NCI-H1048 (cell line): ENCODE results near the gene OR8G1.
"Not testable (repeated sequence)": the region's sequence is repeated elsewhere in the genome, so short reads cannot be mapped to it uniquely, and the experiment has no call there.

Source experiments
- DNase-seq: peaks from one replicate; lab custom pipeline; 2025; lab: John Stamatoyannopoulos, UW

OR8G1 gene

GRCh38 chr11:124238512-124238911, 2.4 kb upstream of the OR8G1 start:
- no peak for DNase-seq

GRCh38 chr11:124249869-124250268, 9.0 kb downstream of the OR8G1 start:
- not testable (repeated sequence) for DNase-seq

DNA sequence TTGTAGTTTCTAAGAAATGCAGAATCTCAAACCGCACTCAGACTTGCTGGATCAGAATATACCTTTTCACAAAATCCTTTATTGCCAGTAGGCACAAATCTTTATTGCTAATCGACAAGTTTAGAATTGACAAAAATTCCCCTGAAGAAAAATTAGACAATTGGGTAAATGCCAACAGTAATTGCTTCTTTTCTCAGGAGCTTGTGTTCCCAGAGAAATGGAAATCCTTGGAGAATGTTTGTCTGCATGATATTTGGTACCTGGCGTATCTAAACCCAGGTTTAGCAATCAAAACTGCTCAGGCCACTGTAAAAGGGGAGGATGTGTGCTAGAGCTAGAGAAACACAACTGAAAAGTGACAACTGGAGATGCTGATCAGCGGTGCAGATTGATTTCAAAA, 15.2 kb downstream of the OR8G1 start, which contains the start of gene OR8G5:
Gene OR8G5, plus strand, starts transcription at position 301 of the 400 bp plus-strand sequence. CDS start 8,556 bp downstream, outside the sequence.
- no peak for DNase-seq

DNA sequence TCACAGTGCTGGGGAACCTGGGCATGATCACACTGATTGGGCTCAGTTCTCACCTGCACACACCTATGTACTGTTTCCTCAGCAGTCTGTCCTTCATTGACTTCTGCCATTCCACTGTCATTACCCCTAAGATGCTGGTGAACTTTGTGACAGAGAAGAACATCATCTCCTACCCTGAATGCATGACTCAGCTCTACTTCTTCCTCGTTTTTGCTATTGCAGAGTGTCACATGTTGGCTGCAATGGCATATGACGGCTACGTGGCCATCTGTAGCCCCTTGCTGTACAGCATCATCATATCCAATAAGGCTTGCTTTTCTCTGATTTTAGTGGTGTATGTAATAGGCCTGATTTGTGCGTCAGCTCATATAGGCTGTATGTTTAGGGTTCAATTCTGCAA, 24.1 kb downstream of the OR8G1 start:
- not testable (repeated sequence) for DNase-seq

DNA sequence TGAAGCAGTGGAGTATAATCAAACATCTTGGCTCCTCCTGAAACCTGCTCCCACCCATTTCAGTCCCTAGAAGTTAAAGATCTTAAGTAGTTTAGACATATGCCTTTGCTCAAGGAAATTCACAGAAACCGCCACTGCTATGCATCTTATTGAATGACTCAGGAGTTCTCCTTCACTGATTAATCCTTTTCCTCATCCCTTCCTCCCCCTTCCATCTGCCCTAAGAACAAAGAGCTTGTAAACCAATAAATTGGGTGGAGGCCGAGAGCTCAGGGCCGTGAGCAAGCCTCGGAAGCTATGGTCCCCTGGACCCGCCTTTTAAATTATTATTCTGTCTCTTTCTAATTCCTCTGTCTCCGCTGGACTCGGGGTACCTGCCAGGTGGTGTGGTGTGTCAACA, 30.0 kb downstream of the OR8G1 start:
- DNase-seq, result not testable (repeated sequence)

DNA sequence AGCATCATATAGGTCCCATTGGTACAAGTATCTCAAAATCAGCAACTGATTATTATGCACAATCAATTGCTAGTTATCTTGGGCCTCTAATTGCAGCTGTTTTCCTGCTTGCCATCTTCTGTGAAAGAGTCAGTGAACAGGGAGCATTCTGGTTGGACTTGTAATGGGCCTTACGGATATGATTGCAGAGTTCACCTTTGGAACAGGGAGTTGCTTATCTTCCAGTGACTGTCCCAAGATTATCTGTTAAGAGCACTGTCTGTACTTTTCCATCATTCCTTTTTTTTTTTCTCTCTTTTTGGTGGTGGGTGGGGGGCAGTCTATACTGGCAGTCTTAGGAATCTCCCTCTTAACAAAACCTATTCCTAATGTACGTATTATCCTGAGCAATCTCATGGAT, 33.1 kb downstream of the OR8G1 start:
- DNase-seq, result no peak

DNA sequence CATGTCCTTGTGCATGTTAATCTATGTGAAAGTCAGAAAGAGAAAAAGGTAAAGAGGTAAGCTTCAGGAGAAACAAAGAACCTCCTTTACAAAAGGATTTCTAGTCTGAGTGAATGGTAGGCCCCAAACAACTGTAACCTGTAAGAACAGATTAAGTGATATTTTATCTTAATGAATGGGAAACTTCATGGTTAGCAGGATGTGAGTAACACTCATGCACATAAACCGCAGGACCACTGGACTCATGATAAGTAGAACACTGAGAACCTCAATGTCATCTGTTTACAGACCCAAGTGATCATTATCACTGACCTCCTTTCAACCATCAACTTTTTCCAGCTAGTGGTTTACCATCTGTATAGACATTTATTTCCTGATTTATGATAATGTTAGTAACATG, 35.2 kb downstream of the OR8G1 start:
- no peak for DNase-seq

GRCh38 chr11:124277207-124277606, 36.3 kb downstream of the OR8G1 start:
- no peak for DNase-seq

DNA sequence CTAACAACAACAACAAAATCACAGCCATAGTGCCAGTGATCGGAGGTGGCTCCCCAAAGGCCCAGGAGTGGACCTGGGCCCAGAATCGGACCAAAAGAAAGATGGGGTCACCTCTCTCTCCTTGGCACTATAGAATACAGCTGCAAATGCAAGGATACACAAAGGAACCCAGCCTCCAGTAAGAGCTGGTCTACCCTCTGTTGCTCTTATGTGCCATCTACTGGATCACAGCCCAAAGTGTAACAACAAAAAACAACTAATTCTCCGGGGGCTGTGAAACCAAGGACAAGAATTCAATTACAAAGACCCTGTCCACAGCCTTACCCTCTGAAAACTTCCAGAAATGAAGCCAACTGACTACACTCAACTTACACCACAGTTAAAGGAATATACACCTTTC, 36.9 kb downstream of the OR8G1 start:
- no peak for DNase-seq

GRCh38 chr11:124278261-124278660, 37.4 kb downstream of the OR8G1 start:
- no peak for DNase-seq

DNA sequence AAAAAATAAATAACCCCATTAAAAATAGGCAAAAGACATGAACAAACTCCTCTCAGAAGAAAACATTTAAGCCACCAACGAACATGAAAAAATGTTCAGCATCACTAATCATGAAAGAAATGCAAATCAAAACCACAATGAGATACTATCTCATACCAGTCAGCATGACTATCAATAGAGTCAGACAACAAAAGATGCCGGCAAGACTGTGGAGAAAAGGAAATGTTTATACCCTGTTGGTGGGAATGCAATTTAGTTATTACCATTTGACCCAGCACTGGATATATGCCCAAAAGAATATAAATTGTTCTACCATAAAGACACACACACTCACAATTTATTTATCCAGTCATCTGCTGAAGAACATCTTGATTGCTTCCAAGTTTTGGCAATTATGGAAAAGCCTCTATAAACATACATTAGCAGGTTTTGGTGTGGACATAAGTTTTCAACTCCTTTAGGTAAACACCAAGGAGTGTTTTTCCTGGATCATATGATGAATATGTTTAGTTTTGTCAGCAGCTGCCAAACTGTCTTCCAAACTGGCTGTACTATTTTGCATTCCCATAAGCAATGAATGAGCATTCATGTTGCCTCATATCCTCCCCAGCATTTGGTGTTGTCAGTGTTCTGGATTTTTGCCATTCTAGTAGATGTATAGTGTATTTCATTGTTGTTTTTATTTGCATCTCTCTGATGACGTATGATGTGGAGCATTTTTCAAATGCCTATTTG, 44.9 kb downstream of the OR8G1 start:
- no peak for DNase-seq

DNA sequence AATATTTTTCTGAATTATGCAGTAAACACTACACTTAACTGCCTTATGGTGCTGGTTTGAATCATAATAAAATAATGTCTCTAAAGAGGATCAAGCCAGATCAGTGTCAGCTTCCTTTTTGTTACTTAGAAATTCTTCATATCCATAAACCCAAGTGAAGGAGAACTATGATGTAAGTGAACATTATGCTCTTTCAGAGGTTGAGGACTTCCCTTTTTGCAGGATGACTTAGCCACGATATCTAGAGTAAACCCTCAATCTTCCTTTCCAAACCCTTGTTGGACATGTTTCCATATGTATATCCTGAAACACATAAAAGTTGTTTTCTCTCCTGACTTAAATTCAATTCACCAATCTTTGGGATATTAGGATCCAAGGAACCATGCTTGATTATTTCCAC, 53.8 kb downstream of the OR8G1 start:
- DNase-seq, result no peak

GRCh38 chr11:124296016-124296415, 55.1 kb downstream of the OR8G1 start:
- no peak for DNase-seq

DNA sequence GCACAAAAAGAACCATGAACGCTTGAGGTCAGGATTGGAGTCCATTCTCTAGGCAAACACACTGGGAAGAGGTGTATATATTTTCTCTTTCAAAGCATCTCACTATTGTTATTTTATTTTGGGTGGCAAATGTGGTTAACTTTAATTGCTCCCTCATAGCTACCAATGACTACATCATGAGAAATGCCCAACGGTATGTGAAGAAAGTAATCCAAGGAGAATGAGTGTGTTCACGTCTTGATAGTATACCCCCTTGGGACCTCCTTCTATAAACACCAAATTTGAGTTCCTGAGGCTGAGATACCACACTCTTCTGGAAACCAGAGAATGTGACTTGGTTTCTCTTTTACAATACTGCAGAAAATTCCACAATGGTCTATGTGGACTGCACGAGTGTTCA, 57.0 kb downstream of the OR8G1 start:
- DNase-seq, result no peak

DNA sequence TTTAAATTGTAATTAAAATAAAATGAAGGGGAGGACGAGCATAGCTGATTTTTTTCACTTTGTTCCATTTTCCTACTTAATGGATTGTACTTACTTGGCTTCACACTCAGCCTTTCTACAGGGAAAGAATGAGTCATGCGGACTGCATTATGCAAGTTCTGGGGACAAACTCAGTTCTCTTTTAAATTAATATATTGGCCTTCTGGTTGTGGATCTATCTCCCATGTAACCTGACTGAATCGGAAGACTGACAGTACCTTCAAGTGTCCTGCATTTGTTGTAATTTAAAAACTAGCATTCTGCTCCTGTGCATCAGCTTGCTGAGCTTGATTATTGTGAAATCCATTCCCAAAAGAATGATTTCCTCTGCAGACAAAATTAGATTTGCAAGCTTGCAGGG, 60.7 kb downstream of the OR8G1 start:
- DNase-seq, result no peak

- no peak for DNase-seq
These were observed 61.6 kb downstream of the OR8G1 start for GRCh38 chr11:124302347-124303125.
